Endometrial microvascular endothelial cells (primary cell): Measurements from ENCODE around the gene ADGRG4. TPM values are rescaled to one million over a fixed set of nuclear protein-coding genes. Genes with fewer than 3 reads are reported as not detected.
"Not testable (repeated sequence)": the region's sequence is repeated elsewhere in the genome, so short reads cannot be mapped to it uniquely, and the experiment has no call there.

ENCODE experiments used
- in situ Hi-C: cut with HindIII; loops from 2 replicates; pipeline ENCODE4 v1.10.0; 2017; ENCODE audit warnings: low sequenced_read_pairs, low pct_unique_long_range_greater_than_20kb; ENCODE audit errors: inconsistent ontology term
- total RNA-seq: library from RNA; depleted of rRNA; stranded (reverse); fragments of >200 nt; gene quantifications from one replicate; pipeline ENCODE4 v1.2.3, GENCODE V29; 2015; ENCODE audit errors: inconsistent ontology term

The ADGRG4 gene
- total RNA-seq, 1 donor from 2014 or later = 0.56 TPM

- in situ Hi-C loops = no loop called here
Observed at GRCh38 chrX:136353526-136354093, 52.8 kb downstream of the ADGRG4 start.

- in situ Hi-C loops = no loop called here
Observed at GRCh38 chrX:136354201-136354600, 53.4 kb downstream of the ADGRG4 start.

GRCh38 chrX:136369377-136369776 is 68.6 kb downstream of the ADGRG4 start:
- in situ Hi-C loops = no loop called here

GRCh38 chrX:136376713-136377112 is 76.0 kb downstream of the ADGRG4 start:
- in situ Hi-C loops = no loop called here

GRCh38 chrX:136380010-136380769 is 79.4 kb downstream of the ADGRG4 start:
- in situ Hi-C loops = no loop called here

GRCh38 chrX:136386173-136386572 is 85.4 kb downstream of the ADGRG4 start:
- in situ Hi-C loops = no loop called here

- in situ Hi-C loops = no loop called here
Observed at GRCh38 chrX:136386826-136387225, 86.1 kb downstream of the ADGRG4 start.

- in situ Hi-C loops = no loop called here
Observed at GRCh38 chrX:136387951-136388502, 87.3 kb downstream of the ADGRG4 start.

- in situ Hi-C loops = no loop called here
Observed at GRCh38 chrX:136390921-136391320, 90.2 kb downstream of the ADGRG4 start.

GRCh38 chrX:136395271-136395670 is 94.5 kb downstream of the ADGRG4 start:
- in situ Hi-C loops = no loop called here

- in situ Hi-C loops = no loop called here
Observed at GRCh38 chrX:136397001-136397400, 96.2 kb downstream of the ADGRG4 start.

GRCh38 chrX:136405126-136405525 is 104.4 kb downstream of the ADGRG4 start:
- in situ Hi-C loops = no loop called here

GRCh38 chrX:136417806-136418205 is 117.0 kb downstream of the ADGRG4 start:
- in situ Hi-C loops = no loop called here

GRCh38 chrX:136421338-136421737 is 120.6 kb downstream of the ADGRG4 start:
- in situ Hi-C loops = no loop called here

GRCh38 chrX:136423724-136424123 is 123.0 kb downstream of the ADGRG4 start:
- in situ Hi-C loops = no loop called here

- in situ Hi-C loops = no loop called here
Observed at GRCh38 chrX:136425996-136426395, 125.2 kb downstream of the ADGRG4 start.

- in situ Hi-C loops = no loop called here
Observed at GRCh38 chrX:136431625-136432024, 130.9 kb downstream of the ADGRG4 start.

- in situ Hi-C loops = no loop called here
Observed at GRCh38 chrX:136437774-136438173, 137.0 kb downstream of the ADGRG4 start.

- in situ Hi-C loops = no loop called here
Observed at GRCh38 chrX:136438192-136438591, 137.4 kb downstream of the ADGRG4 start.

GRCh38 chrX:136445674-136446073 is 144.9 kb downstream of the ADGRG4 start:
- in situ Hi-C loops = not testable (repeated sequence)
